Adrenal gland (tissue), 5 donors: ENCODE data around the gene TSFM.

ENCODE experiments used
- POLR2A ChIP-seq, 2 donors: fragments of 450-650 bp; IDR thresholded peaks; one replicate each; pipeline ENCODE4 v1.6.1; 2017; ENCODE audit warnings: antibody characterized with exemption in 2 of 2, mild to moderate bottlenecking in 2 of 2, moderate library complexity in 1 of 2
- TF ChIP-seq, protein P1 (sequence below), 6 experiments: fragments of 450-650 bp in 4 of 6; fragments of 200-600 bp in 2 of 6; sonication (generic) in 1 of 6; IDR thresholded peaks; 1 replicate in 5 of 6; 2 replicates in 1 of 6; pipeline versions ENCODE4 v1.5.1 to v1.8.0; 2016 to 2021; ENCODE audit warnings: antibody characterized with exemption in 6 of 6, mild to moderate bottlenecking in 2 of 6, moderate library complexity in 1 of 6
- donor health status: DM: no; HTN: no; CAD: no.

- TF ChIP-seq, protein P1, sequence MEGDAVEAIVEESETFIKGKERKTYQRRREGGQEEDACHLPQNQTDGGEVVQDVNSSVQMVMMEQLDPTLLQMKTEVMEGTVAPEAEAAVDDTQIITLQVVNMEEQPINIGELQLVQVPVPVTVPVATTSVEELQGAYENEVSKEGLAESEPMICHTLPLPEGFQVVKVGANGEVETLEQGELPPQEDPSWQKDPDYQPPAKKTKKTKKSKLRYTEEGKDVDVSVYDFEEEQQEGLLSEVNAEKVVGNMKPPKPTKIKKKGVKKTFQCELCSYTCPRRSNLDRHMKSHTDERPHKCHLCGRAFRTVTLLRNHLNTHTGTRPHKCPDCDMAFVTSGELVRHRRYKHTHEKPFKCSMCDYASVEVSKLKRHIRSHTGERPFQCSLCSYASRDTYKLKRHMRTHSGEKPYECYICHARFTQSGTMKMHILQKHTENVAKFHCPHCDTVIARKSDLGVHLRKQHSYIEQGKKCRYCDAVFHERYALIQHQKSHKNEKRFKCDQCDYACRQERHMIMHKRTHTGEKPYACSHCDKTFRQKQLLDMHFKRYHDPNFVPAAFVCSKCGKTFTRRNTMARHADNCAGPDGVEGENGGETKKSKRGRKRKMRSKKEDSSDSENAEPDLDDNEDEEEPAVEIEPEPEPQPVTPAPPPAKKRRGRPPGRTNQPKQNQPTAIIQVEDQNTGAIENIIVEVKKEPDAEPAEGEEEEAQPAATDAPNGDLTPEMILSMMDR (IDR thresholded peaks at IDR 0.05), result no peak
- TF ChIP-seq POLR2A (IDR thresholded peaks at IDR 0.05), result no peak
Measured at GRCh38 chr12:57834086-57834876, 51.7 kb downstream of the TSFM start.
